CD14-positive monocyte (primary cell): ENCODE measurements around the gene SLC8A2. TPM values are rescaled to one million over a fixed set of nuclear protein-coding genes. Genes with fewer than 3 reads are reported as not detected.

Experiments used
- DNase-seq, 3 donors: peaks; one replicate each; pipeline ENCODE4 v3.0.0-alpha.2; 2011 to 2022
- H2AFZ ChIP-seq: 2 replicates; pipeline ENCODE4 v1.6.0; 2012; ENCODE audit warnings: mild to moderate bottlenecking, low read depth, low read length, inconsistent platforms; ENCODE audit not compliant: insufficient read depth, poor library complexity, severe bottlenecking
- H3K27ac ChIP-seq, 2 donors: 1 replicate in 1 of 2; 2 replicates in 1 of 2; pipeline ENCODE4 v1.5.1; 2012 to 2013; ENCODE audit warnings: low read length in 2 of 2, control low read depth in 1 of 2, inconsistent platforms in 1 of 2, low read depth in 1 of 2, mild to moderate bottlenecking in 1 of 2
- H3K27me3 ChIP-seq, 2 donors: one replicate each; pipeline versions ENCODE4 v1.6.0 to v1.6.1; 2011 to 2013; ENCODE audit warnings: low read length in 2 of 2; ENCODE audit not compliant: control insufficient read depth in 2 of 2, insufficient read depth in 2 of 2
- H3K36me3 ChIP-seq, 2 donors: replicated peaks in 1 of 2; 1 replicate in 1 of 2; 2 replicates in 1 of 2; pipeline versions ENCODE4 v1.5.1 to v1.6.1; 2012 to 2013; ENCODE audit warnings: low read length in 2 of 2, control low read depth in 1 of 2, inconsistent platforms in 1 of 2, mild to moderate bottlenecking in 1 of 2; ENCODE audit not compliant: insufficient read depth in 2 of 2, control insufficient read depth in 1 of 2
- H3K4me1 ChIP-seq, 2 donors: 1 replicate in 1 of 2; 2 replicates in 1 of 2; pipeline versions ENCODE4 v1.5.1 to v1.6.1; 2012 to 2013; ENCODE audit warnings: low read length in 2 of 2, control low read depth in 1 of 2, inconsistent platforms in 1 of 2, mild to moderate bottlenecking in 1 of 2, moderate library complexity in 1 of 2; ENCODE audit not compliant: insufficient read depth in 2 of 2, control insufficient read depth in 1 of 2
- H3K4me2 ChIP-seq: replicated peaks from 2 replicates; pipeline ENCODE3; 2012; ENCODE audit warnings: low read length, moderate library complexity, mild to moderate bottlenecking; ENCODE audit not compliant: poor library complexity, severe bottlenecking; ENCODE audit errors: extremely low read depth
- H3K4me3 ChIP-seq, 3 experiments: fragments of 200-600 bp in 1 of 3; sonication (generic) in 1 of 3; replicated peaks in 1 of 3; 1 replicate in 2 of 3; 2 replicates in 1 of 3; pipeline ENCODE4 v1.5.1; 2011 to 2013; ENCODE audit warnings: low read length in 3 of 3, mild to moderate bottlenecking in 3 of 3, control low read depth in 2 of 3, low read depth in 2 of 3, inconsistent platforms in 1 of 3, moderate library complexity in 1 of 3
- H3K79me2 ChIP-seq: 2 replicates; pipeline ENCODE4 v1.6.0; 2012; ENCODE audit warnings: mild to moderate bottlenecking, control low read depth, inconsistent platforms, low read length, moderate library complexity; ENCODE audit not compliant: insufficient read depth
- H3K9ac ChIP-seq: 2 replicates; pipeline ENCODE4 v1.6.0; 2017; ENCODE audit warnings: low read length, mild to moderate bottlenecking; ENCODE audit not compliant: insufficient read depth, poor library complexity, severe bottlenecking
- H3K9me3 ChIP-seq, 2 donors: replicated peaks in 1 of 2; 1 replicate in 1 of 2; 2 replicates in 1 of 2; pipeline versions ENCODE4 v1.5.1 to v1.6.1; 2012 to 2013; ENCODE audit warnings: low read length in 2 of 2, control low read depth in 1 of 2; ENCODE audit not compliant: control insufficient read depth in 1 of 2, insufficient read depth in 1 of 2
- H4K20me1 ChIP-seq: 2 replicates; pipeline ENCODE4 v1.6.0; 2012; ENCODE audit warnings: mild to moderate bottlenecking, low read length, control low read depth, moderate library complexity; ENCODE audit not compliant: insufficient read depth
- H3K27ac Mint-ChIP-seq, 7 donors: one replicate each; pipeline ENCODE4 v1.8.0; 2020; ENCODE audit warnings: mild to moderate bottlenecking in 7 of 7, mixed read lengths in 7 of 7, moderate library complexity in 6 of 7, inconsistent platforms in 2 of 7
- H3K27me3 Mint-ChIP-seq, 3 donors: one replicate each; pipeline ENCODE4 v1.8.0; 2021 to 2022; ENCODE audit warnings: low read depth in 3 of 3, mild to moderate bottlenecking in 3 of 3, mixed read lengths in 3 of 3, moderate library complexity in 3 of 3, inconsistent platforms in 1 of 3
- H3K36me3 Mint-ChIP-seq, 2 donors: one replicate each; pipeline ENCODE4 v1.8.0; 2020; ENCODE audit warnings: mixed read lengths in 2 of 2, inconsistent platforms in 1 of 2, mild to moderate bottlenecking in 1 of 2
- H3K4me1 Mint-ChIP-seq: one replicate; pipeline ENCODE4 v1.8.0; 2020; ENCODE audit warnings: mild to moderate bottlenecking, mixed read lengths
- H3K4me3 Mint-ChIP-seq, 2 donors: one replicate each; pipeline ENCODE4 v1.8.0; 2020; ENCODE audit warnings: mild to moderate bottlenecking in 2 of 2, mixed read lengths in 2 of 2, moderate library complexity in 1 of 2
- H3K9me3 Mint-ChIP-seq, 7 donors: one replicate each; pipeline ENCODE4 v1.8.0; 2020 to 2022; ENCODE audit warnings: mixed read lengths in 7 of 7, mild to moderate bottlenecking in 6 of 7, moderate library complexity in 6 of 7, inconsistent platforms in 2 of 7
- WGBS: methylation state at CpG from one replicate; pipeline ENCODE4 v1.1.5; 2013; ENCODE audit warnings: missing lambda C conversion rate; ENCODE audit not compliant: insufficient coverage; 5-methylcytosine and 5-hydroxymethylcytosine counted together
- intact Hi-C, 2 donors: fragments of 100-400 bp; cut with micrococcal nuclease; formaldehyde crosslinking; loops; one replicate each; pipeline versions ENCODE4 v1.15.0 to v1.15.1; 2023
- polyA plus RNA-seq, 3 donors: library from polyadenylated mRNA; depleted of rRNA in 1 of 3; unstranded in 2 of 3; stranded (reverse) in 1 of 3; fragments of 300-500 nt in 2 of 3; fragments of >200 nt in 1 of 3; fragmentation: Illumina TruSeq in 2 of 3; gene quantifications; 1 replicate in 2 of 3; 2 replicates in 1 of 3; pipeline ENCODE4 v1.2.3, GENCODE V29; 2012 to 2021
- TF ChIP-seq, protein P1 (sequence below): fragments of 200-600 bp; IDR thresholded peaks from one replicate; pipeline ENCODE4 v1.8.0; 2022; ENCODE audit warnings: antibody characterized with exemption, mild to moderate bottlenecking

Gene SLC8A2
- polyA plus RNA-seq, 3 donors = not detected

DNA sequence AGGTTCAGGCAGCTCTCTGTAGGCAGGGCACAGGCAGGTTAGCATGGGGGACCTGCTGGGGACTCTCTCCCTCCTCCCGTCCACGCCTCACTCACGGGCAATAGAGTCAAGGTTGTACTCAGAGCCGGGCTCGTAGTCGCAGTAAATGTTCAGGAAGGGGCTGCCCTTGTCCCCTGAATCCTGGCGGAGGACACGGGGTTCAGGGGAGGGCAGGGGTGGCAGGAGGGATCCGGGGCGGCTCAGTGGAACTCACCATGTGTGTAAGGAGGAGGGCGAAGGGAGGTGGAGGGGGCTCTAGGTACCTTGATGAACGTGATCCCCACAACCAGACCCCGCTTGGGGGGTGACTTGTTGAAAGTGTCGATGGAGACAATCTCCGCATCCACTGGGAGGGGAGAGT is 11.5 kb upstream of the SLC8A2 start:
- peak overlapping the region in 1 of 3 experiments; percentile 89 for H3K4me3 ChIP-seq
- peaks cover 35% of the 10 kb centered on the region for H3K4me1 Mint-ChIP-seq
- H3K27me3 ChIP-seq = no peaks in the 10 kb centered on the region
- no peak overlapping the region for H3K9ac ChIP-seq
- H3K9me3 ChIP-seq = no peaks in the 10 kb centered on the region
- H3K36me3 Mint-ChIP-seq = peaks cover 10 to 11% of the 10 kb centered on the region in 2 donors
- no peak overlapping the region for H3K27ac ChIP-seq
- no peaks in the 10 kb centered on the region for H4K20me1 ChIP-seq
- H3K9me3 Mint-ChIP-seq = peaks cover 0 to 3% (median 0%) of the 10 kb centered on the region in 7 donors
- no peak for DNase-seq
- 92% methylated on average over 5 of the region's 15 CpGs for WGBS
- intact Hi-C loops = loop anchor here (5.0 kb wide), 2 partner anchors 34 to 211 kb away; partner anchors contain the start of genes INAFM1 (in 1 of the 2) and NAPA (in 1 of the 2)
- peaks cover 4% of the 10 kb centered on the region in 2 donors for H3K36me3 ChIP-seq
- peaks cover 14 to 20% of the 10 kb centered on the region in 2 donors for H3K4me1 ChIP-seq
- peaks cover 6 to 8% (median 6%) of the 10 kb centered on the region in 3 donors for H3K27me3 Mint-ChIP-seq
- H3K27ac Mint-ChIP-seq = no peak overlapping the region
- peak overlapping the region in 1 of 2 donors; percentile 95 for H3K4me3 Mint-ChIP-seq
- no peaks in the 10 kb centered on the region for H3K79me2 ChIP-seq
- peak overlapping the region; percentile 89 for H2AFZ ChIP-seq
- H3K4me2 ChIP-seq = peak overlapping the region; percentile 86
- TF ChIP-seq, protein P1, sequence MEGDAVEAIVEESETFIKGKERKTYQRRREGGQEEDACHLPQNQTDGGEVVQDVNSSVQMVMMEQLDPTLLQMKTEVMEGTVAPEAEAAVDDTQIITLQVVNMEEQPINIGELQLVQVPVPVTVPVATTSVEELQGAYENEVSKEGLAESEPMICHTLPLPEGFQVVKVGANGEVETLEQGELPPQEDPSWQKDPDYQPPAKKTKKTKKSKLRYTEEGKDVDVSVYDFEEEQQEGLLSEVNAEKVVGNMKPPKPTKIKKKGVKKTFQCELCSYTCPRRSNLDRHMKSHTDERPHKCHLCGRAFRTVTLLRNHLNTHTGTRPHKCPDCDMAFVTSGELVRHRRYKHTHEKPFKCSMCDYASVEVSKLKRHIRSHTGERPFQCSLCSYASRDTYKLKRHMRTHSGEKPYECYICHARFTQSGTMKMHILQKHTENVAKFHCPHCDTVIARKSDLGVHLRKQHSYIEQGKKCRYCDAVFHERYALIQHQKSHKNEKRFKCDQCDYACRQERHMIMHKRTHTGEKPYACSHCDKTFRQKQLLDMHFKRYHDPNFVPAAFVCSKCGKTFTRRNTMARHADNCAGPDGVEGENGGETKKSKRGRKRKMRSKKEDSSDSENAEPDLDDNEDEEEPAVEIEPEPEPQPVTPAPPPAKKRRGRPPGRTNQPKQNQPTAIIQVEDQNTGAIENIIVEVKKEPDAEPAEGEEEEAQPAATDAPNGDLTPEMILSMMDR = no peak

DNA sequence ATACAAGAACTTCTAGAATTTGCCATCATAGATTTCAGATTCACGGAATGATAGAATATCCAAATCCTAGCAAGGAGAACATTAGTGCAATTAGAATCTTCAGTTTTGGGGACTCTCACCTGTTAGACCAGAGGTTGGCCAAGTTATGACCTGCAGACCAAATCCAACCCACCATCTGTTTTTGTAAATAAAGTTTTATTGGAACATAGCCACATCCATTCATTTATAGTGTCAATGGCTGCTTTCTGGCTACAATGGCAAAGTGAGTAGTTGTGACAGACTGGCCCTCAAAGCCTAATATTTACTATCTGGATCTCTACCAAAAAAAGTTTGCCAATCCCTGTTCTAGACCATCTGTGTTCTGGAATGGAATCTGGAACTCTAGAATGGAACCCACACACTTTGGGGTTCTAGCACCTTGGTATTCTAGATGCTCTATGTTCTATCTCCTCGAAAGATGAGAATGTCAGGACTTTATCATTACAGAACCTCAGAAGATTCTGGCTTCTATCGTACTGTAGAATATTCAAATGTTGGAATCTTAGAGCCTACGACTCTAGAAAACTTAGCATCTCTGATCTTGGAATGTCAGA is 9.9 kb upstream of the SLC8A2 start:
- TF ChIP-seq, protein P1 = no peak
- Histone ChIP-seq H3K36me3 (no peaks in the 10 kb centered on the region), H3K27me3 (no peaks in the 10 kb centered on the region), H3K27ac (no peak overlapping the region), H3K4me1 (peaks cover 14 to 20% of the 10 kb centered on the region in 2 donors), H3K79me2 (no peaks in the 10 kb centered on the region), H4K20me1 (no peaks in the 10 kb centered on the region), H3K4me3 (no peak overlapping the region), H2AFZ (no peak overlapping the region), H3K9ac (no peak overlapping the region), H3K4me2 (no peak overlapping the region), H3K9me3 (no peaks in the 10 kb centered on the region)
- Mint-ChIP-seq H3K9me3 (peaks cover 0 to 3% (median 0%) of the 10 kb centered on the region in 7 donors), H3K4me3 (no peak overlapping the region), H3K4me1 (peaks cover 28% of the 10 kb centered on the region), H3K27ac (no peak overlapping the region), H3K27me3 (peaks cover 6% of the 10 kb centered on the region in 3 donors), H3K36me3 (peaks cover 4 to 6% of the 10 kb centered on the region in 2 donors)
- intact Hi-C loops = loop anchor here (5.0 kb wide), 2 partner anchors 36 to 209 kb away; partner anchors contain the start of genes INAFM1 (in 1 of the 2) and NAPA (in 1 of the 2)
- WGBS = 100% methylated on average over 2 of the region's 4 CpGs
- no peak for DNase-seq
